GM23338 (cell line): Measurements from ENCODE around the gene LRMDA. TPM values are rescaled to one million over a fixed set of nuclear protein-coding genes. Genes with fewer than 3 reads are reported as not detected.

Experiments
- ATAC-seq: fragments of 200-7000 bp; cut with Tn5 transposase; 3 replicates; pipeline ENCODE4 v1.9.1; 2020
- DNase-seq: peaks from one replicate; pipeline ENCODE4 v3.0.0-alpha.2; 2015; ENCODE audit warnings: low spot score
- H2AFZ ChIP-seq: fragments of 200-600 bp; sonication (generic); 2 replicates; pipeline ENCODE4 v1.8.0; 2016; ENCODE audit warnings: antibody characterized with exemption, mild to moderate bottlenecking, moderate library complexity
- H3F3A ChIP-seq: fragments of 200-600 bp; sonication (generic); replicated peaks from 2 replicates; pipeline ENCODE4 v1.8.0; 2017; ENCODE audit warnings: antibody characterized with exemption, mixed run types, low read depth
- H3K27ac ChIP-seq: fragments of 200-600 bp; sonication (generic); 2 replicates; pipeline ENCODE4 v1.6.1; 2016; ENCODE audit warnings: low read depth
- H3K27me3 ChIP-seq: fragments of 200-600 bp; sonication (generic); 2 replicates; pipeline ENCODE4 v1.8.0; 2016; ENCODE audit warnings: mild to moderate bottlenecking, mixed run types, moderate library complexity; ENCODE audit not compliant: insufficient read depth
- H3K36me3 ChIP-seq: fragments of 200-600 bp; sonication (generic); 2 replicates; pipeline ENCODE4 v1.8.0; 2016; ENCODE audit warnings: mild to moderate bottlenecking; ENCODE audit not compliant: insufficient read depth
- H3K4me1 ChIP-seq: fragments of 200-600 bp; sonication (generic); 2 replicates; pipeline ENCODE4 v1.8.0; 2016; ENCODE audit warnings: mild to moderate bottlenecking, moderate library complexity; ENCODE audit not compliant: insufficient read depth
- H3K4me2 ChIP-seq: fragments of 200-600 bp; sonication (generic); 2 replicates; pipeline ENCODE4 v1.7.1; 2017; ENCODE audit warnings: mixed run types
- H3K4me3 ChIP-seq: fragments of 200-600 bp; sonication (generic); 2 replicates; pipeline ENCODE4 v1.6.1; 2016; ENCODE audit warnings: mixed run types
- H3K79me2 ChIP-seq: fragments of 200-600 bp; sonication (generic); replicated peaks from 2 replicates; pipeline ENCODE4 v1.8.0; 2017; ENCODE audit warnings: mild to moderate bottlenecking; ENCODE audit not compliant: insufficient read depth
- H3K9me2 ChIP-seq: fragments of 200-600 bp; sonication (generic); 2 replicates; pipeline ENCODE4 v1.8.0; 2017; ENCODE audit not compliant: insufficient read depth
- H4K20me1 ChIP-seq: fragments of 200-600 bp; sonication (generic); replicated peaks from 2 replicates; pipeline ENCODE4 v1.8.0; 2017; ENCODE audit warnings: mild to moderate bottlenecking; ENCODE audit not compliant: insufficient read depth
- H3K27ac Mint-ChIP-seq: 2 replicates; pipeline ENCODE4 v1.8.0; 2020; ENCODE audit warnings: inconsistent platforms, mild to moderate bottlenecking, moderate library complexity, mixed read lengths
- H3K27me3 Mint-ChIP-seq: 3 replicates; pipeline ENCODE4 v1.8.0; 2022; ENCODE audit warnings: low read depth, mild to moderate bottlenecking, moderate library complexity, mixed read lengths, inconsistent platforms; ENCODE audit not compliant: insufficient read depth, poor library complexity
- H3K36me3 Mint-ChIP-seq: 3 replicates; pipeline ENCODE4 v1.8.0; 2021; ENCODE audit warnings: low read depth, mild to moderate bottlenecking, inconsistent platforms, moderate library complexity, mixed read lengths
- H3K4me1 Mint-ChIP-seq: 3 replicates; pipeline ENCODE4 v1.8.0; 2020; ENCODE audit warnings: mild to moderate bottlenecking, inconsistent platforms, mixed read lengths
- H3K4me3 Mint-ChIP-seq: 3 replicates; pipeline ENCODE4 v1.8.0; 2021; ENCODE audit warnings: moderate library complexity, mild to moderate bottlenecking, inconsistent platforms, mixed read lengths
- H3K9me3 Mint-ChIP-seq: 3 replicates; pipeline ENCODE4 v1.8.0; 2020; ENCODE audit warnings: moderate library complexity, mild to moderate bottlenecking, inconsistent platforms, mixed read lengths
- CREB1 ChIP-seq: fragments of 250-450 bp; sonication (Bioruptor Pico); IDR thresholded peaks from 2 replicates; pipeline ENCODE4 v1.5.0; 2020; ENCODE audit warnings: low read depth, mild to moderate bottlenecking, moderate library complexity
- EZH2phosphoT487 ChIP-seq: fragments of 200-600 bp; sonication (generic); IDR thresholded peaks from one replicate; pipeline ENCODE4 v1.8.1; 2018; ENCODE audit warnings: antibody characterized with exemption; ENCODE audit not compliant: unreplicated experiment
- JUNB ChIP-seq: IDR thresholded peaks from one replicate; pipeline ENCODE4 v1.6.1; 2016; ENCODE audit warnings: antibody characterized with exemption; ENCODE audit not compliant: unreplicated experiment
- NANOG ChIP-seq: IDR thresholded peaks from 2 replicates; pipeline ENCODE4 v1.6.1; 2016; ENCODE audit warnings: antibody characterized with exemption, borderline replicate concordance
- POLR2AphosphoS5 ChIP-seq: IDR thresholded peaks from 2 replicates; pipeline ENCODE4 v1.6.1; 2016; ENCODE audit warnings: antibody characterized with exemption, low read depth
- STAT1 ChIP-seq: IDR thresholded peaks from one replicate; pipeline ENCODE4 v1.6.1; 2016; ENCODE audit warnings: antibody characterized with exemption; ENCODE audit not compliant: unreplicated experiment
- ZNF114 ChIP-seq: fragments of 250-450 bp; sonication (Bioruptor Pico); IDR thresholded peaks from 2 replicates; pipeline ENCODE4 v1.5.0; 2020; ENCODE audit warnings: mild to moderate bottlenecking, moderate library complexity
- ZNF331 ChIP-seq: fragments of 250-450 bp; sonication (Bioruptor Pico); IDR thresholded peaks from 2 replicates; pipeline ENCODE4 v1.5.0; 2020; ENCODE audit warnings: low read depth, mild to moderate bottlenecking, moderate library complexity
- polyA plus RNA-seq: library from polyadenylated mRNA; unstranded; fragments of >200 nt; fragmentation: Nextera tagmentation; extraction: Ambion mirVana; gene quantifications from 2 replicates; pipeline ENCODE4 v1.2.1, GENCODE V29; 2016
- total RNA-seq: library from RNA; depleted of rRNA; stranded (reverse); fragments of >200 nt; shearing (Covaris generic); gene quantifications from 2 replicates; pipeline ENCODE4 v1.2.3, GENCODE V29; 2014
- TF ChIP-seq, protein P1 (sequence below), 2 experiments: fragments of 200-600 bp in 1 of 2; sonication (generic) in 1 of 2; conservative IDR thresholded peaks; 2 replicates each; pipeline versions ENCODE4 v1.5.1 to v1.6.1; 2016 to 2017; ENCODE audit warnings: antibody characterized with exemption in 2 of 2, low read depth in 2 of 2, mild to moderate bottlenecking in 2 of 2, moderate library complexity in 1 of 2
- TF ChIP-seq, protein P2 (sequence below): fragments of 250-450 bp; sonication (Bioruptor Pico); IDR thresholded peaks from 2 replicates; pipeline ENCODE4 v1.5.0; 2020; ENCODE audit warnings: mild to moderate bottlenecking, moderate library complexity
- TF ChIP-seq, protein P3 (sequence below): IDR thresholded peaks from 2 replicates; pipeline ENCODE4 v1.6.1; 2016; ENCODE audit warnings: antibody characterized with exemption

LRMDA gene
- total and polyA plus RNA-seq, 2 experiments from 2014 or later, result 0.90 to 1.8 TPM

DNA sequence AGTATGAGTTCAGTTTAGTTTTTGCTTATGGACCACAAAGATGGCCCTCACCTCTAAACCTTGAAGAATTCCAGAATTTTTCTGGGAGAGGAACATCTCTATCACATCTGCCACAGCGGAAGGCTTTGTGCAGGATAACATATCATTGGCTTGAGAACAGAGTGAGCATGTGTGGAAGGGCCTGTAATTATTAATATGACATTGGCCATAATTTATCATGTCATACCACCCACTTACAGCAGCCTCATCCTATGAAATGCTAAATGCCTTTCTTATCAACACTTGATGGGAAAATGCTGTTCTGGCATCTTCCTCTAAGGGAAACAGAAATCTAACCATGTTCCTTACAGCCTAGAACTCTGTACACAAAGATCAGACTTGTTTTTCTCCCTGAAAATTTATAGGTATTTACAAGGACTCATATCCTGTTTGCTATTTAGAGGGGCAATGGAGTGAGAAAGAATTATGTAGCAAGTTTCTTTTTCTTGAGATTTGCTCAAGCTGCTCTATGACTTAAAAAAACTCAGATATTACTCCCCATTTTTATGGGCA lies 817.3 kb downstream of the LRMDA start:
- Histone ChIP-seq H3K27ac (no peak overlapping the region), H4K20me1 (no peaks in the 10 kb centered on the region), H3K4me3 (no peak overlapping the region), H2AFZ (no peak overlapping the region), H3K79me2 (no peaks in the 10 kb centered on the region), H3K36me3 (no peaks in the 10 kb centered on the region), H3F3A (no peaks in the 10 kb centered on the region), H3K4me2 (no peak overlapping the region), H3K4me1 (no peaks in the 10 kb centered on the region), H3K9me2 (0 out of 2 replicates have a peak, but pooled peaks cover 8% of the 10 kb centered on the region), H3K27me3 (no peaks in the 10 kb centered on the region)
- ATAC-seq (no peak), DNase-seq (no peak)
- no peak for TF ChIP-seq ZNF114 (CRISPR knock-in tag)
- TF ChIP-seq, protein P1, sequence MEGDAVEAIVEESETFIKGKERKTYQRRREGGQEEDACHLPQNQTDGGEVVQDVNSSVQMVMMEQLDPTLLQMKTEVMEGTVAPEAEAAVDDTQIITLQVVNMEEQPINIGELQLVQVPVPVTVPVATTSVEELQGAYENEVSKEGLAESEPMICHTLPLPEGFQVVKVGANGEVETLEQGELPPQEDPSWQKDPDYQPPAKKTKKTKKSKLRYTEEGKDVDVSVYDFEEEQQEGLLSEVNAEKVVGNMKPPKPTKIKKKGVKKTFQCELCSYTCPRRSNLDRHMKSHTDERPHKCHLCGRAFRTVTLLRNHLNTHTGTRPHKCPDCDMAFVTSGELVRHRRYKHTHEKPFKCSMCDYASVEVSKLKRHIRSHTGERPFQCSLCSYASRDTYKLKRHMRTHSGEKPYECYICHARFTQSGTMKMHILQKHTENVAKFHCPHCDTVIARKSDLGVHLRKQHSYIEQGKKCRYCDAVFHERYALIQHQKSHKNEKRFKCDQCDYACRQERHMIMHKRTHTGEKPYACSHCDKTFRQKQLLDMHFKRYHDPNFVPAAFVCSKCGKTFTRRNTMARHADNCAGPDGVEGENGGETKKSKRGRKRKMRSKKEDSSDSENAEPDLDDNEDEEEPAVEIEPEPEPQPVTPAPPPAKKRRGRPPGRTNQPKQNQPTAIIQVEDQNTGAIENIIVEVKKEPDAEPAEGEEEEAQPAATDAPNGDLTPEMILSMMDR (conservative IDR thresholded peaks at IDR 0.05; ENCODE audit: low read depth in 2 of 2), result no peak
- TF ChIP-seq, protein P2, sequence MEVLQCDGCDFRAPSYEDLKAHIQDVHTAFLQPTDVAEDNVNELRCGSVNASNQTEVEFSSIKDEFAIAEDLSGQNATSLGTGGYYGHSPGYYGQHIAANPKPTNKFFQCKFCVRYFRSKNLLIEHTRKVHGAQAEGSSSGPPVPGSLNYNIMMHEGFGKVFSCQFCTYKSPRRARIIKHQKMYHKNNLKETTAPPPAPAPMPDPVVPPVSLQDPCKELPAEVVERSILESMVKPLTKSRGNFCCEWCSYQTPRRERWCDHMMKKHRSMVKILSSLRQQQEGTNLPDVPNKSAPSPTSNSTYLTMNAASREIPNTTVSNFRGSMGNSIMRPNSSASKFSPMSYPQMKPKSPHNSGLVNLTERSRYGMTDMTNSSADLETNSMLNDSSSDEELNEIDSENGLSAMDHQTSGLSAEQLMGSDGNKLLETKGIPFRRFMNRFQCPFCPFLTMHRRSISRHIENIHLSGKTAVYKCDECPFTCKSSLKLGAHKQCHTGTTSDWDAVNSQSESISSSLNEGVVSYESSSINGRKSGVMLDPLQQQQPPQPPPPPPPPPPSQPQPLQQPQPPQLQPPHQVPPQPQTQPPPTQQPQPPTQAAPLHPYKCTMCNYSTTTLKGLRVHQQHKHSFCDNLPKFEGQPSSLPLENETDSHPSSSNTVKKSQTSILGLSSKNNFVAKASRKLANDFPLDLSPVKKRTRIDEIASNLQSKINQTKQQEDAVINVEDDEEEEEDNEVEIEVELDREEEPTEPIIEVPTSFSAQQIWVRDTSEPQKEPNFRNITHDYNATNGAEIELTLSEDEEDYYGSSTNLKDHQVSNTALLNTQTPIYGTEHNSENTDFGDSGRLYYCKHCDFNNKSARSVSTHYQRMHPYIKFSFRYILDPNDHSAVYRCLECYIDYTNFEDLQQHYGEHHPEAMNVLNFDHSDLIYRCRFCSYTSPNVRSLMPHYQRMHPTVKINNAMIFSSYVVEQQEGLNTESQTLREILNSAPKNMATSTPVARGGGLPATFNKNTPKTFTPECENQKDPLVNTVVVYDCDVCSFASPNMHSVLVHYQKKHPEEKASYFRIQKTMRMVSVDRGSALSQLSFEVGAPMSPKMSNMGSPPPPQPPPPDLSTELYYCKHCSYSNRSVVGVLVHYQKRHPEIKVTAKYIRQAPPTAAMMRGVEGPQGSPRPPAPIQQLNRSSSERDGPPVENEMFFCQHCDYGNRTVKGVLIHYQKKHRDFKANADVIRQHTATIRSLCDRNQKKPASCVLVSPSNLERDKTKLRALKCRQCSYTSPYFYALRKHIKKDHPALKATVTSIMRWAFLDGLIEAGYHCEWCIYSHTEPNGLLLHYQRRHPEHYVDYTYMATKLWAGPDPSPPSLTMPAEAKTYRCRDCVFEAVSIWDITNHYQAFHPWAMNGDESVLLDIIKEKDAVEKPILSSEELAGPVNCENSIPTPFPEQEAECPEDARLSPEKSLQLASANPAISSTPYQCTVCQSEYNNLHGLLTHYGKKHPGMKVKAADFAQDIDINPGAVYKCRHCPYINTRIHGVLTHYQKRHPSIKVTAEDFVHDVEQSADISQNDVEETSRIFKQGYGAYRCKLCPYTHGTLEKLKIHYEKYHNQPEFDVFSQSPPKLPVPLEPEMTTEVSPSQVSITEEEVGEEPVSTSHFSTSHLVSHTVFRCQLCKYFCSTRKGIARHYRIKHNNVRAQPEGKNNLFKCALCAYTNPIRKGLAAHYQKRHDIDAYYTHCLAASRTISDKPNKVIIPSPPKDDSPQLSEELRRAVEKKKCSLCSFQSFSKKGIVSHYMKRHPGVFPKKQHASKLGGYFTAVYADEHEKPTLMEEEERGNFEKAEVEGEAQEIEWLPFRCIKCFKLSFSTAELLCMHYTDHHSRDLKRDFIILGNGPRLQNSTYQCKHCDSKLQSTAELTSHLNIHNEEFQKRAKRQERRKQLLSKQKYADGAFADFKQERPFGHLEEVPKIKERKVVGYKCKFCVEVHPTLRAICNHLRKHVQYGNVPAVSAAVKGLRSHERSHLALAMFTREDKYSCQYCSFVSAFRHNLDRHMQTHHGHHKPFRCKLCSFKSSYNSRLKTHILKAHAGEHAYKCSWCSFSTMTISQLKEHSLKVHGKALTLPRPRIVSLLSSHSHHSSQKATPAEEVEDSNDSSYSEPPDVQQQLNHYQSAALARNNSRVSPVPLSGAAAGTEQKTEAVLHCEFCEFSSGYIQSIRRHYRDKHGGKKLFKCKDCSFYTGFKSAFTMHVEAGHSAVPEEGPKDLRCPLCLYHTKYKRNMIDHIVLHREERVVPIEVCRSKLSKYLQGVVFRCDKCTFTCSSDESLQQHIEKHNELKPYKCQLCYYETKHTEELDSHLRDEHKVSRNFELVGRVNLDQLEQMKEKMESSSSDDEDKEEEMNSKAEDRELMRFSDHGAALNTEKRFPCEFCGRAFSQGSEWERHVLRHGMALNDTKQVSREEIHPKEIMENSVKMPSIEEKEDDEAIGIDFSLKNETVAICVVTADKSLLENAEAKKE, result no peak
- TF ChIP-seq STAT1, result no peak
- TF ChIP-seq JUNB, result no peak
- no peak for TF ChIP-seq ZNF331 (CRISPR knock-in tag)
- TF ChIP-seq CREB1 (CRISPR knock-in tag), result no peak
- TF ChIP-seq EZH2phosphoT487, result no peak
- TF ChIP-seq, protein P3, sequence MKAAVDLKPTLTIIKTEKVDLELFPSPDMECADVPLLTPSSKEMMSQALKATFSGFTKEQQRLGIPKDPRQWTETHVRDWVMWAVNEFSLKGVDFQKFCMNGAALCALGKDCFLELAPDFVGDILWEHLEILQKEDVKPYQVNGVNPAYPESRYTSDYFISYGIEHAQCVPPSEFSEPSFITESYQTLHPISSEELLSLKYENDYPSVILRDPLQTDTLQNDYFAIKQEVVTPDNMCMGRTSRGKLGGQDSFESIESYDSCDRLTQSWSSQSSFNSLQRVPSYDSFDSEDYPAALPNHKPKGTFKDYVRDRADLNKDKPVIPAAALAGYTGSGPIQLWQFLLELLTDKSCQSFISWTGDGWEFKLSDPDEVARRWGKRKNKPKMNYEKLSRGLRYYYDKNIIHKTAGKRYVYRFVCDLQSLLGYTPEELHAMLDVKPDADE, result no peak
- TF ChIP-seq POLR2AphosphoS5, result no peak
- TF ChIP-seq NANOG, result no peak
- Mint-ChIP-seq H3K9me3 (no peaks in the 10 kb centered on the region), H3K4me3 (no peak overlapping the region), H3K27me3 (no peaks in the 10 kb centered on the region), H3K4me1 (no peaks in the 10 kb centered on the region), H3K27ac (no peak overlapping the region), H3K36me3 (no peaks in the 10 kb centered on the region)
